Cerebellar nuclear complex (tissue), 1 donor: Measurements from ENCODE around the gene ATP5MG.
A peak's percentile ranks its signal among the peaks of the same experiment; 100 is the strongest.
"Not testable (repeated sequence)": the region's sequence is repeated elsewhere in the genome, so short reads cannot be mapped to it uniquely, and the experiment has no call there.

Source experiments
- DNase-seq, 2 experiments: peaks; one replicate each; lab custom pipeline; 2025; lab: John Stamatoyannopoulos, UW

Gene ATP5MG

GRCh38 chr11:118410055-118410745 is 8.8 kb downstream of the ATP5MG start:
- no peak for DNase-seq

GRCh38 chr11:118411530-118411929 is 10.1 kb downstream of the ATP5MG start:
- DNase-seq = no peak

GRCh38 chr11:118412921-118413320 is 11.5 kb downstream of the ATP5MG start:
- no peak for DNase-seq

GRCh38 chr11:118415062-118415738 is 13.8 kb downstream of the ATP5MG start:
- no peak for DNase-seq

GRCh38 chr11:118415739-118416068 is 14.3 kb downstream of the ATP5MG start:
- no peak for DNase-seq

GRCh38 chr11:118416900-118417299 is 15.5 kb downstream of the ATP5MG start:
- DNase-seq = not testable (repeated sequence)

- no peak for DNase-seq
Measured at GRCh38 chr11:118417801-118418200, 16.4 kb downstream of the ATP5MG start.

GRCh38 chr11:118418766-118419165 is 17.4 kb downstream of the ATP5MG start:
- no peak for DNase-seq

- DNase-seq = no peak
Measured at GRCh38 chr11:118427707-118428106, 26.3 kb downstream of the ATP5MG start.

GRCh38 chr11:118430956-118431355 is 29.6 kb downstream of the ATP5MG start:
- no peak for DNase-seq

- no peak for DNase-seq
Measured at GRCh38 chr11:118434123-118434552, 32.7 kb downstream of the ATP5MG start.

GRCh38 chr11:118434553-118435289 is 33.3 kb downstream of the ATP5MG start:
- no peak for DNase-seq

GRCh38 chr11:118435290-118435892 is 34.0 kb downstream of the ATP5MG start:
- peak; percentile 40 for DNase-seq

- peak; percentile 91 to 96 for DNase-seq
Measured at GRCh38 chr11:118435893-118436624, 34.7 kb downstream of the ATP5MG start, which contains the start of gene KMT2A. Gene KMT2A, plus strand, starts transcription at chr11:118436492. Its CDS starts 21 bp downstream, at chr11:118436513.

GRCh38 chr11:118436639-118437207 is 35.3 kb downstream of the ATP5MG start:
- DNase-seq = no peak

- no peak for DNase-seq
Measured at GRCh38 chr11:118437208-118438125, 36.1 kb downstream of the ATP5MG start.

GRCh38 chr11:118438314-118438931 is 37.0 kb downstream of the ATP5MG start:
- DNase-seq = no peak

- DNase-seq = no peak
Measured at GRCh38 chr11:118439646-118440045, 38.2 kb downstream of the ATP5MG start.

- no peak for DNase-seq
Measured at GRCh38 chr11:118441770-118442275, 40.4 kb downstream of the ATP5MG start.

- DNase-seq = no peak
Measured at GRCh38 chr11:118442301-118442700, 40.9 kb downstream of the ATP5MG start.
